ENCODE data around the gene GHR.

The GHR gene

DNA sequence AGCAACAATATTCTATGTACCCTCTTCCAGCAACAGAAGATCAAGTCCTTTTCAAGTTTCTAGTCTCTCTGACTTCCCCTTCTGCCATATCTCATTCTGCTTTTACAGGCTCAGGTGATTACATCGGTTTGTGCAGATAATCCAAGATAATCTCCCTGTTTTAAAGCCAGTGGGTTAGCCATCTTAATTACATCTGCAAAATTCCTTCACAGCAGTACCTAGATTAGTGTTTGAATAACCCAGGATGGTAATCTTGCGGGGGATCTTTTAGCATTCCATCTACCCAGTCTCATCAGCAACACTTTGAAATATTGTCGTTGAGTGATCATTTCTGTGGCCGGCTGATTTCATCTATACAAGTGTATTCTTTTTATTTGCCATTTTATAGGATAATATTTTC is 130.2 kb downstream of the GHR start:
- no peak for DNase-seq (ENCODE audit: low read depth, low spot score)
- Histone ChIP-seq H3K4me3 (no peak overlapping the region), H3K36me3 (ENCODE audit: insufficient read depth, low read length) (no peaks in the 10 kb centered on the region), H3K9ac (ENCODE audit: insufficient read length) (no peak overlapping the region), H3K9me3 (ENCODE audit: low read depth, low read length) (no peaks in the 10 kb centered on the region), H3K27ac (no peak overlapping the region)
- TF ChIP-seq EZH2 (IDR thresholded peaks at IDR 0.05) (no peak), POLR2AphosphoS5 (IDR thresholded peaks at IDR 0.05; ENCODE audit: borderline replicate concordance, low read depth, low read length) (no peak), FOXP2 (optimal IDR thresholded peaks at IDR 0.05; ENCODE audit: control extremely low read depth, extremely low read length, insufficient read depth) (no peak)

DNA sequence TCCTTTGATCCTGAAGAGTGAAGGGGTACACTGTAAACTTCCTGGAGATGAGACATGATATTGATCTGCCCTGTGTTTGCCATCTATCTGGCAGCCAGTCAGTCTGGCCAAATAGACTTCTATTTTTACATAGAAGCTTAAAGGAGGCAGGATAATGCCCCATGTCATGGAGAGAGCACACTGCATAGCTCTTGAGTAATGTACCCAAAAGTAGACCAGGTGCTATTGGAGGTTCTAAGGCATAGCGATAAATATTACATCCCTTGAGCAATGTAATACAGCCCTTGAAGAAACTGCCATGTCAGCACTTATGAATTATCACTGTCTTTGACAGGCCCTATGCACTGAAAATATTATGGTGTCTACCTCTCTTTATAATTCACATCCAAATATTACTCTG is 131.8 kb downstream of the GHR start:
- Histone ChIP-seq H3K36me3 (ENCODE audit: insufficient read depth, low read length) (no peaks in the 10 kb centered on the region), H3K4me3 (no peak overlapping the region), H3K9me3 (ENCODE audit: low read depth, low read length) (no peaks in the 10 kb centered on the region), H3K9ac (ENCODE audit: insufficient read length) (no peak overlapping the region), H3K27ac (no peak overlapping the region)
- DNase-seq (ENCODE audit: low read depth, low spot score) = no peak
- TF ChIP-seq POLR2AphosphoS5 (IDR thresholded peaks at IDR 0.05; ENCODE audit: borderline replicate concordance, low read depth, low read length) (no peak), FOXP2 (optimal IDR thresholded peaks at IDR 0.05; ENCODE audit: control extremely low read depth, extremely low read length, insufficient read depth) (no peak), EZH2 (IDR thresholded peaks at IDR 0.05) (no peak)

DNA sequence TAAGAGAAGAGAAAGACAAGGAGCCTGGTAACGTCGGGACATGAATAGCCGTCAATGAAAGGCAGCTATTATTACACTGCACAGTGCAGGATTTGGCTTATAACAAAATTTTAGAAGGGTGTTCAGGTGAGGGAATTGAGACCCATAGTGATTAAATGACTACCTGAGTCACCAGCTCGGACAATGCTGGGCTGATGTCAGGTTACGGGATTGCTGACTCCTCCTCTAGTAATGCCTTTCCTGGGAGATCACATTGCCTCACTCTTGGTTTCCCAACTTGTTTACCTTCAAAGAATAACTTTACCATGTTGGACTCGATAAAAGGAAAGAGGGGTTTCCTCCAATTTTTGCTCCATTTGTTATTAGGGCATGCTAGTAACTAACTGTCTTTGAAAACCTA is 132.6 kb downstream of the GHR start:
- DNase-seq (ENCODE audit: low read depth, low spot score) = no peak
- Histone ChIP-seq H3K27ac (no peak overlapping the region), H3K4me3 (no peak overlapping the region), H3K9me3 (ENCODE audit: low read depth, low read length) (no peaks in the 10 kb centered on the region), H3K9ac (ENCODE audit: insufficient read length) (no peak overlapping the region), H3K36me3 (ENCODE audit: insufficient read depth, low read length) (no peaks in the 10 kb centered on the region)
- TF ChIP-seq POLR2AphosphoS5 (IDR thresholded peaks at IDR 0.05; ENCODE audit: borderline replicate concordance, low read depth, low read length) (no peak), FOXP2 (optimal IDR thresholded peaks at IDR 0.05; ENCODE audit: control extremely low read depth, extremely low read length, insufficient read depth) (no peak), EZH2 (IDR thresholded peaks at IDR 0.05) (no peak)

DNA sequence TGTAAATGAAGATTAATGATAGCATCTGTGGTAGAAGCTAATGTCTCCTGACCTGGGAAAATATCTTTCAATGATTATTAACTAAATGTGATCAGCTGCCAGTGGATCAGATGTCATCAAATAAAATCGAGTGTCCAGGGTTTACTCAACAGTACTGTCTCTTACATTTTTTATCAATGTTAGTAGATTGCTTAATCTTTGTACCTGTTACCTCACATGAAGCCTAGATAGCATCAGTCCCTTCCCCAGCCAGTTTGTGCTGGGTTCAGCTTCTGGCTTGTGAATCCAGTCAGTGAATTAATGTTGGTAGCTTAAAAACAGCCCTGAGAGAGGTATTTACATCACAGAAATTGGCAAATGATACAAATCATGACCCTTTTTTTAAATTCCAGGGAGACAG is 134.4 kb downstream of the GHR start:
- DNase-seq (ENCODE audit: low read depth, low spot score) = no peak
- H3K9ac ChIP-seq (ENCODE audit: insufficient read length) = no peak overlapping the region
- H3K36me3 ChIP-seq (ENCODE audit: insufficient read depth, low read length) = no peaks in the 10 kb centered on the region
- H3K4me3 ChIP-seq = no peak overlapping the region
- TF ChIP-seq FOXP2 (optimal IDR thresholded peaks at IDR 0.05; ENCODE audit: control extremely low read depth, extremely low read length, insufficient read depth) (no peak), EZH2 (IDR thresholded peaks at IDR 0.05) (no peak), POLR2AphosphoS5 (IDR thresholded peaks at IDR 0.05; ENCODE audit: borderline replicate concordance, low read depth, low read length) (no peak)
- no peaks in the 10 kb centered on the region for H3K9me3 ChIP-seq (ENCODE audit: low read depth, low read length)
- no peak overlapping the region for H3K27ac ChIP-seq

DNA sequence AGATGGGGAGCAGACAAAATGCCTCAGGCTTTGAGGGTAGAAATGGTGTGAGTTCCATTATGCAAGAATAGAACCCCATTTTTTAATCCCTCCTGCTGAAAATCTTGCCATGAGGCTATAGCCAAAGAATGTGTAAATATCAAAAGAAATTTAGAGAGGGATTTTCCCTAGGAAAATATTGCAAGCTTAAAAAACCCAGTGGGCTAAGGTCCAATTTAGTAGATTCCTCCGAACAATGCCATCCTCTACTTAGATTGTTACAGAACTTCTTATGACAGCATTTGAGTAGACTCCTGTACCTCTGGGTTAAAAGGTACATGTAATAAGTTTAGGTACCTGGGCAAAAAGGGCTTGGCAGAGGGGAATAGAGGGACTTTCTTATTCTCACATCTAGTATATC is 138.4 kb downstream of the GHR start:
- Histone ChIP-seq H3K36me3 (ENCODE audit: insufficient read depth, low read length) (no peaks in the 10 kb centered on the region), H3K9me3 (ENCODE audit: low read depth, low read length) (no peaks in the 10 kb centered on the region), H3K27ac (no peak overlapping the region), H3K9ac (ENCODE audit: insufficient read length) (no peak overlapping the region), H3K4me3 (no peak overlapping the region)
- DNase-seq (ENCODE audit: low read depth, low spot score) = no peak
- TF ChIP-seq EZH2 (IDR thresholded peaks at IDR 0.05) (no peak), POLR2AphosphoS5 (IDR thresholded peaks at IDR 0.05; ENCODE audit: borderline replicate concordance, low read depth, low read length) (no peak), FOXP2 (optimal IDR thresholded peaks at IDR 0.05; ENCODE audit: control extremely low read depth, extremely low read length, insufficient read depth) (no peak)

DNA sequence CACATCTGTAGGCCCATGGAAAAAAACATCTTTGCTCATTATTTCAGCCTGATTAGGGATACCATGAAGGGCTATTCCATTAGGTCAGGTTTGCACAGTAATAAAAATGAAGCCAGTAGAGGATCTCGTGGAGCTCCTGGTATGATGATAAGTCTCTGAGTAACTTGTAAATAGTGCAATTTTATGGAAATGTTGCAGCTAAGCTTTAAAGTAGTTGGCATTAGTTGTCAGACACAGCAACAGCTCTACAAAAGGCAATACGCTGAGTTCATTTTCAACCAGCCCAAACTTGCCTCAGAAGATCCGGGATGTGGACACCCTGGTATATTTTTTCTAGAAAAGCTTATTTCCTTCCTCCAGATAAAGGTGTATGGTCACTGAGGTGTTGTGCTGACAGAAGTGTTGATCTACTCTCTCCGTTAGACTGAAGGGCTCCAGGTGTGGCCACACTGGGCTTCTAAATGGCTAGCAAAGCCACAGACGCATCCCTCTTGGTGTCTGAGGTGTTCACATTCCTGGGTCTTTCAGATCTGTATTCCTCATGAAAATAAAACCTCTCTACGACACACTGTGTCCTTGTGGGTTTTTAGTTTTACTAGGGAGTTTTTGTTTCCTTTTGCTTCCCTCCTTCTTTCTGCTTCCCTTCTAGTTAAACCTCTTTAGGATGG is 141.6 kb downstream of the GHR start:
- no peak overlapping the region for H3K27ac ChIP-seq

DNA sequence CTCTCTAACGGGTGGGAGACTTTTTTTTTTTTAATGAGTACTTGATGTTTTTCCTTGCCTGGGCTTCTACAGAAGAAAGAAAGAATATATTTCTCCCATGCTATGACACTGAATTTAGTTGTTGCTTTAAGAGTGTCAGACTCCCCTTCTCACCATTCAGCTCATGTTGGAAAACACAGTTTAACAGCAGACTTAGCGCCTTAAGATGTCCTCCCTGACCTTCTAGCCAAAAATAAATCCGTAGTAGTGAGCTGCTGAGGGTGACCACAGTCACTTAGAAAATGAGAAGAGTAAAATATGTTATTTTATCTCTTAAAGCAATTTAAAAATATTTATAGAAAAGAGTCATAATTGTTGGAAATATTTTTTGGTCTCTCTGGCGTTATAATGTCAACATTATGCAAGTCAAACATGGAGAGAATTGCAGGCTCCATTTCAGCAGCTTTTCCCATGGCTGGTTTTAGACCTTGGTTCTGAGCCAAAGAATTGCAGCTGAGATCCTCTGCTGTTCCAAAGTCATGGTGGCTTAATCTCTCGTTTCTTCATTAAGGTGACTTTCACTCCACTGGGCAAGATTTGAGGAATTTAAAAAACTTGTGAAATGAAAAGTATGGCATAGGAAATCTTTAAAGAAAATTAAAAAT is 143.5 kb downstream of the GHR start:
- Histone ChIP-seq H3K4me3 (peak overlapping the region; percentile 37), H3K36me3 (ENCODE audit: insufficient read depth, low read length) (no peaks in the 10 kb centered on the region), H3K9me3 (ENCODE audit: low read depth, low read length) (no peaks in the 10 kb centered on the region), H3K27ac (no peak overlapping the region; the same call in 1 of the 2 replicates), H3K9ac (ENCODE audit: insufficient read length) (no peak overlapping the region)
- TF ChIP-seq FOXP2 (optimal IDR thresholded peaks at IDR 0.05; ENCODE audit: control extremely low read depth, extremely low read length, insufficient read depth) = no peak
- no peak for DNase-seq (ENCODE audit: low read depth, low spot score)

More for the DNA sequence above, 141.6 kb downstream of the GHR start:
- TF ChIP-seq EZH2 (IDR thresholded peaks at IDR 0.05) = no peak
- TF ChIP-seq FOXP2 (optimal IDR thresholded peaks at IDR 0.05; ENCODE audit: control extremely low read depth, extremely low read length, insufficient read depth) = no peak
- no peak for TF ChIP-seq POLR2AphosphoS5 (IDR thresholded peaks at IDR 0.05; ENCODE audit: borderline replicate concordance, low read depth, low read length)
- no peak overlapping the region for H3K4me3 ChIP-seq
- H3K36me3 ChIP-seq (ENCODE audit: insufficient read depth, low read length) = no peaks in the 10 kb centered on the region
- no peaks in the 10 kb centered on the region for H3K9me3 ChIP-seq (ENCODE audit: low read depth, low read length)
- no peak for DNase-seq (ENCODE audit: low read depth, low spot score)
- H3K9ac ChIP-seq (ENCODE audit: insufficient read length) = no peak overlapping the region

DNA sequence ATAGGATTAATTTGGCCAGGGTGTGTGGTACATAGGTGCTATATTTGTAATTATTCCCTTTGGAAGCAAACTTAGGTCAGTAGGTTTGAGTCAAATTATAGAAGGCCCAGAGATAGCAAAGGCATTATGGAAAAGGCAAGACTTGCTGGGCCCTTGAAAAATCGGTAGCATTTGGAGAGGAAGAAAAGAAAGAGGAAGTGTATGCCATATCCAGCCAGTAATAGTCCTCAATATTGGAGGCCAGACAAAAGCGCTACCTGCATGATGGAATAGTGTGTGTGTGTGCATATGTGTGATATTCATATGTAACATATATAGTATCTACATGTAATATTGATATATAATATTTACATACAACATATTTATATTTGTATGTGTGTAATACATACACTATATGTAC is 146.1 kb downstream of the GHR start:
- H3K9ac ChIP-seq (ENCODE audit: insufficient read length) = no peak overlapping the region
- no peak for DNase-seq (ENCODE audit: low read depth, low spot score)
- no peak overlapping the region for H3K4me3 ChIP-seq
- H3K9me3 ChIP-seq (ENCODE audit: low read depth, low read length) = no peaks in the 10 kb centered on the region
- H3K27ac ChIP-seq = no peak overlapping the region
- H3K36me3 ChIP-seq (ENCODE audit: insufficient read depth, low read length) = no peaks in the 10 kb centered on the region
- no peak for TF ChIP-seq EZH2 (IDR thresholded peaks at IDR 0.05)
- TF ChIP-seq POLR2AphosphoS5 (IDR thresholded peaks at IDR 0.05; ENCODE audit: borderline replicate concordance, low read depth, low read length) = no peak
- no peak for TF ChIP-seq FOXP2 (optimal IDR thresholded peaks at IDR 0.05; ENCODE audit: control extremely low read depth, extremely low read length, insufficient read depth)

Data from SK-N-MC (cell line).